Neural cell (in vitro differentiated cells): Measurements from ENCODE around the gene MPIG6B.

Experiments
- CTCF ChIP-seq: fragments of 450-650 bp; IDR thresholded peaks from 2 replicates; pipeline ENCODE4 v1.5.1; 2014; ENCODE audit warnings: antibody characterized with exemption, mild to moderate bottlenecking, moderate library complexity; ENCODE audit not compliant: poor library complexity, severe bottlenecking
- RAD21 ChIP-seq: fragments of 450-650 bp; conservative IDR thresholded peaks from 2 replicates; pipeline ENCODE4 v1.6.1; 2014; ENCODE audit warnings: antibody characterized with exemption, mild to moderate bottlenecking, moderate library complexity

GRCh38 chr6:31718265-31718664 is 4.9 kb upstream of the MPIG6B start:
- TF ChIP-seq CTCF (no peak), RAD21 (no peak)
